ENCODE results near the gene CLEC14A.

Gene CLEC14A

DNA sequence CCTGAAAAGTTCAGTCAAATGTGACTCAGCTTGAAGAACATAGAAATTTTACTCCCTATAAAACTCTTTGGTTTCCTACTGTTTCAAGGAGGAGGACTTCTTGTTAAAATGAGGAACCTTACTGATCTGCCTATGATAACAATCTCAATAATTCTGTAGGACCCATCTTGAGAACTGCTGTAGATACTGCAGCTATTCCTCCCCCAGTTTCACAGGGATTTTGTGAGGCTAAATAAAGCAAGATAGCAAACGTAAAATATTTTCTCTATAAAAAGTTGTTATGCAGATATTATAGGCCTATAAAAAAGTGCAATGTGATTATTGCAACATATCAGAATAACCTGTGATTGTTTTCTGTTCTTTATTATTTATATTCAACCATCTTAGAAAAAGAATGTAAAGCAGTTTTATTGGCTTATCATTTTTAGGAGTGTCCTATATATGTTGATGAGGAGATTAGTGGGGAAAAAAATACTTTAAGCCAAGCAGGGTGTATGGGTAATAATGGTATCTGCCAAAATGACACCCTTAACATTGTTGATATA lies 12.1 kb downstream of the CLEC14A start:
- DNase-seq: no peak

DNA sequence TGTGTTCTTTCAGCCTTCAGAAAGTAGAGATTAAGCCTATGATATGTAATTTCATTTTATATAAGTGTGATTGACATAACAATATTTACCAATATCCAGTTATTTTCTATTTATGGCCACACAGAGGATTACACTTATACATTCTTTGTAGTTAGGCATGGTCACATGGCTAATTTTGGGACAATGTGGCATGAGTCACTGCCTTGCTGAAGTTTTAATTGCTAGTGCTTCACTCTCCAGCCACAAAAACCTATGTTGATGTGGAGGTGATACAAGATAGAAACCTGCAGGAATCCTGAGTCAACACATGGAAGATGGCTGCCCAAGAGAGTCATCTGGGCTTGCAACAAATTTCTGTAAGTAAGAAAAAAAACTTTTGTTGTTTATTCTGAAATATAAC lies 17.0 kb downstream of the CLEC14A start:
- no peak for DNase-seq

DNA sequence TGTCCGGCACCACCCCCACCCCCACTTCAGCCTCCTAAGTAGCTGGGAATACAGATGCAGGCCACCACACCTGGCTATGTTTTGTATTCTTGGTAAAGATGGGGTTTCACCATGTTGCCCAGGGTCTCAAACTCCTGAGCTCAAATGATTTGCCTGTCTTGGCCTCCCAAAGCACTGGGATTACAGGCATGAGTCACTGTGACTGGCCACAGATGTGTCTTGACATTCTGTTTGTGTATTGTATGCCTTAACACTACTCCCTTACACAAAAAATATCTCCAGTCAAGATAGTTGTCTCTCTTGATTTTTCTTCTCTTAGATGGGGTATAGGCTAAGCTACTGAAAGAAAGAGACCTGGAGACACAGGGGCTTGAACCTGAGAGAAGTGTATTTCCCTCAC lies 17.6 kb downstream of the CLEC14A start:
- DNase-seq: no peak

DNA sequence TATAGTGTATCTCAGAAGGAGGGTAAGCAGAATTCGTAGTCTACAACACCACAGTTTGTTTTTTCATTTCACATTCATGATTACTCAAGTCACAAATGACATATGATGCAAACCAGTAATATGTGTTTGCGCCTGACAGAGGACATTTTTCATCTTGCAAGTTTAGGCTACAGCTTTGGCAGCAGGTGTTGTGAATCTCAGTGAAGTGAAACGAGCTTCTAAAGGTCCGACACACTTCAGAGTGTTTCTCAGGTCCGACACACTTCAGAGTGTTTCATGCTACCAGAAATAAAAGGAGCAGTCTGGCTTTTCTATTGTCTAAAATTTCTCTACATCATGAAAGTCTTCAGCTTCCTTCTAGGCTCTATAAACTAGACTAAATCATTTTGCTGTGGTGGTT lies 22.7 kb downstream of the CLEC14A start:
- no peak for DNase-seq

DNA sequence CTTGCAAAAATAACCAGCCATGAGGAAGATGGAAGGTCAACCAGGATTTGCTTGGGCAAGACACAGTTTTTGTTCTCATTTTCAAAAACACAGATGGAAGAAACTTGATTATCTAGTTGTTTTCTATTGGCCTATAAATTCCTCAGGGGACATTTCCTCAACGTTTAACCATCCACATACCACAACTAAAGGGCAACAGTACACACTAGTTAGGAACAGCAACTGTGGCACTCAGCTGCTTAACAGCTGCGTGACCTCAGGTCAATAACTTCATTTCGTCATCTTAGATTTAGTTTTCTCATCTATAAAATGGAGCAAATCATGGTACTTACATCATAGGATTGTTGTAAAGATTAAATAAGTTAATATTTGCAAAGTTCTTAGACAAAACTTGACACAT lies 29.5 kb downstream of the CLEC14A start:
- DNase-seq: no peak

DNA sequence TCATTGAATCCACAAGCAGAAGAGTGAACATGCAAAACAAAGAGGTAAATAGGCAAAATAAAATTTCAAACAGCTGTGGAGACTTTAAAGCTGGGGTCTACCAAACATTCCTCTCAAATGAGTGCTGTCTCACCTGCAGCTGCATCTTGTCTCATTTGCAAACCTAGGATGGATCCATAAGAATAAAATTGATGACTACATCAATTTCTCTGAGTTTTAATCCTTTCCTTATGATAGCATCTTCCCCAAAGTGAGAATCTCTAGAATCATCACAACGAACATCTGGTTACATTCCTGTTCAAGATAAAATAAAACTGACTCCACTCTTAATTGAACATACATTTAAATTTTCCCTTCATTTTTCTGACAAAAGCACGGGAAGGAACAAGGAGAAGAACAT lies 29.9 kb downstream of the CLEC14A start:
- DNase-seq: no peak

DNA sequence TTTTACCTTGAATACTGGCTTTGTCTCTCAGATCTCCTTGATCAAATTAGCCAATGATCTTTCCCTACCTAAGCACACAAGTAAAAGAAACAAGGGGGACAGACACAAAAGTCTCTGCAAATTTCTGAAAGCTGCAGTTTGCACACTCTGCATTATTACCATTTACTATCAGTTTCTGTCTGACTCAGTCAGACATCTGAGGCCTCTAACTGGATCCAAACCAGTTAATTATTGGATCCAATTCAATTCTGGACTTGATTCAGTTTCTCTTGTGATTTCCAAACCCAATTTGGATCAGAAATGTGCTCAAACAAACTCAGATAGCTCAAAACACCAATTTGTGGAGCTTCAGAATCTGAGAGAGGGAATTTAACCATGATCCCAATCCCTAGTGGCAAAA lies 31.6 kb downstream of the CLEC14A start:
- no peak for DNase-seq

DNA sequence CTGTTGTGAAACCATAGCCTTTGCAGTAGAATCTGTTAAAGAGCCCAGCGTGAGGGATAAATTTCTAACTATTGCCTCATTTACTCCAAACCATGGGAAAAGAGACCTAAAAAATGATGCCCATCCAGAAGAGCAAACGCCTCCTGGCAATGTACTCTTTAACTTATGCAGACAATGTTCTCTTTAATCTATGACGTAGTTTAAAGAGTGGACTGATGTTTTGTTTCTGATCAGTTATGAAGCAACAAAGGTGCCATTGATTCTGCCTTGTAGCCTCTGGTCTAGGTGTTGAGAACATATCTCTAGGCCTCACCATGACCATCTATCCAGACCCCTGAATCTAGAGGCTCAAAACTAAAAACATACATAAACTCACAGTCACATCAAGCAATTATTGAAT lies 34.8 kb downstream of the CLEC14A start:
- no peak for DNase-seq

DNA sequence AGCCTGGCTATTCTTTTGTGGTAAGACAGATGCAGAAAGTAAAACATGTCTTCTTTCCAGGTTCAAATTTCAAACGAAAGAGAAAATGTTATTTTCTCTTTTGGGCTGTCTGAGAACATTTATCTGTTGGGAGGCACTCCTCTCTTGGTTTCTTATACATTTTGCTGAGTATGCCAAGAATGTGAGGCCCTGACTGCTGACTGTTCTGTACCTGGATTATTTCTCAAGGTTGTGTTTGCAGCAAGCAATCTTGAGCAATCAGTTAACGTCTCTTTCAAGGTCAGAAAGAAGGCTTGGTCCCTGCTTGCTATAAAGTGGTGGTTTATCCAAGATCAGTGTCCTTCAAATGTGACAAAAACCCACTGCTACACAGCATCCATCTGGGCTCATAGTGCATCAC lies 38.3 kb downstream of the CLEC14A start:
- no peak for DNase-seq

DNA sequence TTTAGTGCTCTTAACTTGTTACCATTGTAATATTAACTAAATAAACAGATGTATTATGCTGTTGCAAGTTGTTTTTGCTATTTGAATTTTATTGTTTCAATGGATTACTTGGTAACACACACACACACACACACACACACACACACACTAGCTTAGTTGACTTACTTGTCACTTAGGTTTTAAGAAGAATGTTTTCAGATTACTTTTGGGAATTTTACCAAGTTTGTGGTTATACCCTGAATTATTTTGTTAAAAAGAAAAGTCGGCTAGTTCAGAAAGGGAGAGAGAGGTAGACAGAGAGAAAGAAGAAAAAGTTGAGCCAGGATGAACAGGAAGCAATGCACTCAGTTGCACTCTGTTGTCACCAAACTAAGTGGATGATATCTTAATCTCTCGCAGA lies 42.9 kb downstream of the CLEC14A start:
- DNase-seq: no peak

DNA sequence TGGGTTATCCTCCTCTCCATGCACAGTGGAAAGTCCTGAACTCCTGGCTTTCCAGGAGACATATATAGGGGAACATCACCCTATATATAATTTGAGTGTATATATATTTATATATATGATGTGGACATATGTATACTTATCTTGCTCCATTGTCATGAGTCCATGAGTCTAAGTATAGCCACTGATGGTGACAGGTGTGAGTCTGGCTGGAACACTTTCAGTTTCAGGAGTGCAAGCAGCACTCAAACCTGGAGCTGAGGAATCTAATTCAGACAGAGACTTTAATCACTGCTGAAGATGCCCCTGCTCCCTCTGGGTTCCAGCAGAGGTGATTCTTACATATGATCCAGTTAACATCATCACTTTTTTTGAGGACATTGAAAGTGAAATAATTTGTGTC lies 43.8 kb downstream of the CLEC14A start:
- no peak for DNase-seq

DNA sequence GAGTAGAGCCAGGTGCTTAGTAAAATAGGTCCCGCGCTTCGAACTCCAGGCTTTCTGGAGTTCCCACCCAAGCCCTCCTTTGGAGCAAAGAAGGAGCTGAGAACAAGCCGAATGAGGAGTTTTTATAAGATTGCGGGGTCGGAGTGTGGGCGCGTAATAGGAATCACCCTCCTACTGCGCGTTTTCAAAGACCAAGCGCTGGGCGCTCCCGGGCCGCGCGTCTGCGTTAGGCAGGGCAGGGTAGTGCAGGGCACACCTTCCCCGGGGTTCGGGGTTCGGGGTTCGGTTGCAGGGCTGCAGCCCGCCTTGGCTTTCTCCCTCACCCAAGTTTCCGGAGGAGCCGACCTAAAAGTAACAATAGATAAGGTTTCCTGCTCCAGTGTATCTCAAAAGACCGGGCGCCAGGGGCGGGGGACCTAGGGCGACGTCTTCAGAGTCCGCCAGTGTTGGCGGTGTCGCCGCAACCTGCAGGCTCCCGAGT lies 44.6 kb downstream of the CLEC14A start:
- peak in 1 of 2 donors; percentile 2 for DNase-seq

DNA sequence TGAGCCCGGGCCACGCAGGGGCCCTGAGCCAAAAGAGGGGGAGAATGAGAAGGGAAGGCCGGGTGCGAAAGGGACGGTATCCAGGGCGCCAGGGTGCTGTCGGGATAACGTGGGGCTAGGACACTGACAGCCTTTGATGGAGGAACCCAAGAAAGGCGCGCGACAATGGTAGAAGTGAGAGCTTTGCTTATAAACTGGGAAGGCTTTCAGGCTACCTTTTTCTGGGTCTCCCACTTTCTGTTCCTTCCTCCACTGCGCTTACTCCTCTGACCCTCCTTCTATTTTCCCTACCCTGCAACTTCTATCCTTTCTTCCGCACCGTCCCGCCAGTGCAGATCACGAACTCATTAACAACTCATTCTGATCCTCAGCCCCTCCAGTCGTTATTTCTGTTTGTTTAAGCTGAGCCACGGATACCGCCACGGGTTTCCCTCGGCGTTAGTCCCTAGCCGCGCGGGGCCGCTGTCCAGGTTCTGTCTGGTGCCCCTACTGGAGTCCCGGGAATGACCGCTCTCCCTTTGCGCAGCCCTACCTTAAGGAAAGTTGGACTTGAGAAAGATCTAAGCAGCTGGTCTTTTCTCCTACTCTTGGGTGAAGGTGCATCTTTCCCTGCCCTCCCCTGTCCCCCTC lies 45.2 kb downstream of the CLEC14A start:
- peak in 1 of 2 donors; percentile 1 for DNase-seq

DNA sequence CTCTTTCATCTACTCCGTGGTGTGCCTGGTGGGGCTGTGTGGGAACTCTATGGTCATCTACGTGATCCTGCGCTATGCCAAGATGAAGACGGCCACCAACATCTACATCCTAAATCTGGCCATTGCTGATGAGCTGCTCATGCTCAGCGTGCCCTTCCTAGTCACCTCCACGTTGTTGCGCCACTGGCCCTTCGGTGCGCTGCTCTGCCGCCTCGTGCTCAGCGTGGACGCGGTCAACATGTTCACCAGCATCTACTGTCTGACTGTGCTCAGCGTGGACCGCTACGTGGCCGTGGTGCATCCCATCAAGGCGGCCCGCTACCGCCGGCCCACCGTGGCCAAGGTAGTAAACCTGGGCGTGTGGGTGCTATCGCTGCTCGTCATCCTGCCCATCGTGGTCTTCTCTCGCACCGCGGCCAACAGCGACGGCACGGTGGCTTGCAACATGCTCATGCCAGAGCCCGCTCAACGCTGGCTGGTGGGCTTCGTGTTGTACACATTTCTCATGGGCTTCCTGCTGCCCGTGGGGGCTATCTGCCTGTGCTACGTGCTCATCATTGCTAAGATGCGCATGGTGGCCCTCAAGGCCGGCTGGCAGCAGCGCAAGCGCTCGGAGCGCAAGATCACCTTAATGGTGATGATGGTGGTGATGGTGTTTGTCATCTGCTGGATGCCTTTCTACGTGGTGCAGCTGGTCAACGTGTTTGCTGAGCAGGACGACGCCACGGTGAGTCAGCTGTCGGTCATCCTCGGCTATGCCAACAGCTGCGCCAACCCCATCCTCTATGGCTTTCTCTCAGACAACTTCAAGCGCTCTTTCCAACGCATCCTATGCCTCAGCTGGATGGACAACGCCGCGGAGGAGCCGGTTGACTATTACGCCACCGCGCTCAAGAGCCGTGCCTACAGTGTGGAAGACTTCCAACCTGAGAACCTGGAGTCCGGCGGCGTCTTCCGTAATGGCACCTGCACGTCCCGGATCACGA lies 46.0 kb downstream of the CLEC14A start:
- peak in 1 of 2 donors; percentile 3 for DNase-seq

DNA sequence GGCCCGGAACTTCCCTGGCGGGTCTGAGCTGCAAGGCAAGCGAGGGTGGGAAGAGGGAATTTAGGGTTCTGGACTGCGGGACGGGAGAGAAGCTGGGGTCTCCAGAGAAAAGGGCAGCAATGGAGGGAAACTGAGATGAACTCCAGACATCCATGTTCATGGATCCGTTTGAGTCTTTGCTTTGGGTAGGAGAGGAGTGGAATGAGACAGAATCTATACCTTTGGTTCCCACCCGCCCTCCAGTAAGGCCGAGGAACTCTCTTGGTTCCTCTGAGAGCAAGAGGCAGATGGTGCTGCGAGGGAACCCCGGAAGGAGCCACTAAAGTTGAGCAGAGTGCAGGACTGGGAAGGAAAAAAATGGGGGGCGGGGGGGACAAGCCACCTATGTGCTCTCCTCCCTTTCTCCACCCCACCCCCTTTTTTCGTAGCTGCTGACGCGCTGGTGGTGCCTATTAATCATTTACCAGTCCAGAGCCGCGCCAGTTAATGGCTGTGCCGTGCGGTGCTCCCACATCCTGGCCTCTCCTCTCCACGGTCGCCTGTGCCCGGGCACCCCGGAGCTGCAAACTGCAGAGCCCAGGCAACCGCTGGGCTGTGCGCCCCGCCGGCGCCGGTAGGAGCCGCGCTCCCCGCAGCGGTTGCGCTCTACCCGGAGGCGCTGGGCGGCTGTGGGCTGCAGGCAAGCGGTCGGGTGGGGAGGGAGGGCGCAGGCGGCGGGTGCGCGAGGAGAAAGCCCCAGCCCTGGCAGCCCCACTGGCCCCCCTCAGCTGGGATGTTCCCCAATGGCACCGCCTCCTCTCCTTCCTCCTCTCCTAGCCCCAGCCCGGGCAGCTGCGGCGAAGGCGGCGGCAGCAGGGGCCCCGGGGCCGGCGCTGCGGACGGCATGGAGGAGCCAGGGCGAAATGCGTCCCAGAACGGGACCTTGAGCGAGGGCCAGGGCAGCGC lies 47.0 kb downstream of the CLEC14A start:
- peak in 1 of 2 donors; percentile 19 for DNase-seq

DNA sequence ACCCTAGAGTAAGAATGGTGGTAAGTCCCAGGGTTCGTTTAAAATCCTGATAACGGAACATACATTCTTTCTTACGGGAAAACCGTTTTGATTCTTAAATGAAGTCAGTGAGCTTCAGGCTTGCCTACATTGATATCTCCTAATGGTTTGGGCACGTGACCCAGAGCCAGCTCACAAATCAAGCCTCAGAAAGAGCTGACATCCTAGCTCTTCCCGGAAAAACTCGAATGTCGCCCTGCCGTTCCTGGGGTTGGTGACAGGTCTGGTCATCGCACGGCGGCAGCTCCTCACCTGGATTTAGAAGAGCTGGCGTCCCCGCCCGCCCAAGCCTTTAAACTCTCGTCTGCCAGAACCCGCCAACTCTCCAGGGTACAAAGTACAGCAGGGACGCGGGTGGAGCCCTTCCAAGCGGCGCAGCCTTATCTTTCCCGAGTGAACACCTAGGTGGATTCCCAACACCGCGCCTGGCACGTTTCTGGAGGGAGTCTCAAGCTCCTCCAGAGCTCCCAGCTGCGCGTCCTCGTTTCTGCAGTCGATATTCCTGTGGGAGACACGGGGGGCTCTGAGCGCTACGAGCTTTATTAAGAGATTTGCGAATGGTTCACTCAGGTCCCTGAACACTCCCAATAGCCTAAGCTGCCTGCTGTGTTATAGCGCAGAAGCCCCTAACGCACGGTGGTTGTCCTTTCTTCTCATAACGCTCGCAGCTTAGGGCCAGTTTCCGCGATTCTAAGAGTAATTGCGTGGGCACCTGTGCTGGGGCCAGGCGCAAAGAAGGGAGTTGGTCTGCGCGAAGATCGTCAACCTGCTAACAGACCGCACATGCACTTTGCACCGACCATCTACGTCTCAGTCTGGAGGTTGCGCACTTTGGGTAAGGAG lies 47.9 kb downstream of the CLEC14A start, which contains the start of gene SSTR1:
SSTR1 (plus strand) TSS at position 169 of the 882 bp plus-strand sequence. CDS start 1,486 bp downstream, outside the sequence.
- DNase-seq: peak in 1 of 2 donors; percentile 1

DNA sequence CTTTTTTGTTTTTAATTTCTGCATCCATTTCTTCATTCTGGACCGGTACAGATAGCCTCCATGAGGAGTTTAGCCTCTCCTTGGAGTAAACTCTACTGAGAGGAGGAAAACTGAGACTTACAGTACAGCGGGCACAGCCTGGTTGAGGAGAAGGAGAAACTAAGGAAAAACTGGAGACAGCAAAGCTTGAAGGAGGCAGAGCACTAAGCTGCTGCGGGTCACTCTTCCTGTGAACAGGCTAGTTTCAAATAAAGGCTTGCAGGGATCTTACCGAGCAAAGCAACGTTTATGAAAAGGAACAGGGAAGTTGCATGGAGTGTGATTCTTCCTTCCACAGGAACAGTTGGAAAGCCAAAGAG lies 48.5 kb downstream of the CLEC14A start:
- no peak for DNase-seq

DNA sequence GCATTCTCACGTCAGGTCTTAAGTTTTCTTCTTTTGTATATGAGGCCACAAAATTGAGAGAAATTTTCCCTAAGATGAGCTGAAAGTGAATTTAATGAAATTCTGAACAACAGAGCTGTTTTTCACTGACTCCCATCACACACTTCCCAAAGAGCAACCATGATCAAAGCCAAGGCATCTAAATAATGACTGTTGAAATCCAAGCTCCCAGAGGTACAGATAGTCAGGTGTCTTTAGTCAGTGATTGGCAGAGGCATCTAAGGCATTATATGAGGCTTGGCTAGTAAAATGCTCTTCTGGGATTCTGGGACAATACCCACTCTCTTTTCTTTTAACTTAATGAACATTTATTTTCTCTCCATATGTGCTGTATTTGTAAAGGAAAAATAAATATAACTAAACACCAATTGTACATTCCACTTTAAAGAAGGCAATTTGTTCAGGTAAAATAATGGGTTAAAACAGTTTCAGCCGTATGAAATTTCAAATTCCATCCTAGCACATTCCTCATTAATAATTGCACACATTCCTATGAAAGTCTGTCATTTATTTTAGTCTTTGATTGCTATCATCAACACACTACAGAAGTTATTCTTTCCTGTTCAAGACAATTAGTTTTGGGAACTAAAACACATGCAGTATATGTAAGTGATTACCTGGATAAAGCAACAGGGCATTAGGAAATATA lies 49.1 kb downstream of the CLEC14A start:
- no peak for DNase-seq

DNA sequence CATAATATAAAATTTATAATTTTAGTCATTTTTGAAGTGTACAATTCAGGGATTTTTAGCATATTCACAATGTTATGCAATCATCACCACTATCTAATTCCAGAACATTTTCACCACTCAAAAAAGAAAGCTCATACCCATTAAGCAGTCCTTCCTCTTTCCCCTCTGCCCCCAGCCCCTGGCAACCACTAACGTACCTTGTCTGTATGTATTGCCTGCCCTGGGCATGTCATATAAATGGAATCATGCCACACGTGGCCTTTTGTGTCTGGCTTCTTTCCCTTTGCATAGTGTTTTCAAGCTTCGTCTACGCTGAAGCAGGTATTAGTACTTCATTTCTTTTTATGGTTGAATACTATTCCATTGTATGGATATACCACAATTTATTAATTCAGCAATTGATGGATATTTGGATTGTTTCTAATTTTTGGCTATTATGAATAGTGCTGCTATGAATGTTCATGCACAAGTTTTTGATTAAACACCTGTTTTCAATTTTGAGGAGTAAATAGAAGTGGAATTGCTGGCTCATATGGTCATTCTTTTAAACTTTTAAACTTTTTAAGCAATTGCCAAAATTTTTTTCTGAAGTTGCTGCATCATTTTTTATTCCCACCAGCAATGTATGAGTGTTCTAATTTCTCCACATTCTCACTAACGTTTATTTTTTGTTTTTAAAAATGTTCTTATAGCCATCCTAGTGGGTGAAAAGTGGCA lies 49.8 kb downstream of the CLEC14A start:
- no peak for DNase-seq
